ENCODE results near the gene CATSPERZ.

Gene CATSPERZ

DNA sequence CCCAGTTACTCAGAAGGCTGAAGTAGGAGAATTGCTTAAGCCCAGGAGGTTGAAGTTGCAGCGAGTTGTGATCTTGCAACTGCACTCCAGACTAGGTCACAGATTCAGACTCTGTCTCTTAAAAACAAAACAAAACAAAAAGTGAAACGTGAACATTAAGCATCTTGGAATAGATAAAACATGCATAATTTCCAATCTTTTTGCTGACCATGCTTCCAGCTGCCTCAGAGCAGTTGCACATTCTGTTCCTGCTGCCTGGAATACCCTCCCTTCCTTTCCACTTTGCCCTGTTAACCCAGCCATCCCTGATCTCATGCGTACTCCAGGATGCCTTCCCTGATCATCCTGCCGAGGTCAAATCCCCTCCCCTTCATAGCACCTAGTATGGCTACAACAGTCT is 39.1 kb downstream of the CATSPERZ start:
- in situ Hi-C loops (cut with MboI; ENCODE audit: low sequenced_read_pairs): no loop called here

DNA sequence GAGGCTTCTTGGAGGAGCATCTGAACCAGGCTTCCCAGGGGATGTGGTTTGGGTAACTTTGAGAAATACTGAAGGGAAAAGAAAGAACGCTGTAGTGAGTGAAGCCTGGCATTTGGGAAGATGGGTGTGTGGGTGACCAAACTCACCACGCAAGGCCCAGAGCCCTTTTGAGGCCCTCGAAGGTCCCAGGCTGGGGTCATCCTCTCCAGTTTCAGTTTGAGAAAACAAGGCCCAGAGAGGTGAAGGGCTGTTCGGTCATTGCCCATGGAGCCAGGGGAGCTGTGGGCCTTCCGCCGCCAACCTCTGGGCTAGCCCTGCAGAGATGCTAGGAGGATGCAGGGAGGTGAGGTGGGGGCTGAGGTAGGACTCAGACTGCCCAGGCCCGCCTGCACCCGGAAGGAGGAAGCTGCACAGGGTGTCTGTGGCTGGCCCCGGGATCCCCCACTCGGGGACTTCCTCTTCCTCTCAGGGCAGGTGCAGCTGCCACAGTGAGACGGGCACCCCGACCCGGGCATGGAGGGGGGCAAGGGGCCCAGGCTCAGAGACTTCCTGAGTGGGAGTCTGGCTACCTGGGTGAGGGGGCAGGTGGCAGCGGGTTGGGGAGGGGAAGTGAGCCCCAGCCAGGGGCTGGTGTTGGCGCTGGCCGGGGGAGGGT is 39.7 kb downstream of the CATSPERZ start, which contains the start of gene CCDC88B:
Gene CCDC88B, plus strand, starts transcription at position 451 of the 655 bp plus-strand sequence. Its CDS starts 63 bp downstream, at position 514.
- in situ Hi-C loops (cut with MboI; ENCODE audit: low sequenced_read_pairs): no loop called here

DNA sequence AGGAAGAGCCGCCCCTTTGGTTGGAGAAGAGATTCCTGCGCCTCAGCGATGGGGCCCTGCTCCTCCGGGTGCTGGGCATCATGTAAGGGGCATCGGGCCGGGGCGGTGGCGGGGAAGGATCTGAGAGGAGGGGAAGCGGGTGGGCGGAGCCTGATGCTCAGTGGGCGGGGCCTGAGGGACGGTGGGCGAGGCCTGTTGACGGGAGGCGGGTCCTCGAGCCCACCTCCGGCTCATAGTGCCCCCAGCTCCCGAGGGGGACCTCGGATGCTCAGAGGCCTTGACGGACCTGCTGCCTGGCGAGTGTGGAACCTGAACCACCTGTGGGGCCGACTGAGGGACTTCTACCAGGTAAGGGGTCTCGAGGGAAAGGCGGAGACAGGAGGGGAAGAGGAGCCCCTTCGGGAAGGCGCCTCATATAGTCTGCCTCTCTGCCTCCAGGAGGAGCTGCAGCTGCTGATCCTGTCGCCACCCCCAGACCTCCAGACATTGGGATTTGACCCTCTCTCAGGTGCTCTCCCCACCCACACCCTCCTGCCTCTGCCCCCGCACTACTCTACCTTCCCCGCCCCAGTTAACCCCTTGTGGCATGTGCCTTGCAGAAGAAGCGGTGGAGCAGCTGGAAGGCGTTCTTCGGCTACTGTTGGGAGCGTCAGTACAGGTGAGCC is 40.6 kb downstream of the CATSPERZ start:
- in situ Hi-C loops (cut with MboI; ENCODE audit: low sequenced_read_pairs): no loop called here

DNA sequence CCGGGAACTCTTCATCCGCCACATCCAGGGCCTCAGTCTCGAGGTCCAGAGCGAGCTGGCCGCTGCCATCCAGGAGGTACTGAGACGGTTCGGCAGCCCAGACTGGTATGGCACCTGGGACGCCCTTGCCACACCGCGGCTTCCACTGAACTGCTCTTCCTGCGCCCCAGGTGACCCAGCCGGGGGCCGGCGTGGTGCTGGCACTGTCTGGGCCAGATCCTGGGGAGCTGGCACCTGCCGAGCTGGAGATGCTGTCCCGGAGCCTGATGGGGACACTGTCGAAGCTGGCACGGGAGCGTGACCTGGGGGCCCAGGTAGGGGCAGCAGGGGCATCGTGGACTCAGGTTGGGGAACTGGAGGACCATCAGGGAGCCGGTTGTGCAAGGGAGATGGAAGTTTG is 41.3 kb downstream of the CATSPERZ start:
- in situ Hi-C loops (cut with MboI; ENCODE audit: low sequenced_read_pairs): no loop called here

DNA sequence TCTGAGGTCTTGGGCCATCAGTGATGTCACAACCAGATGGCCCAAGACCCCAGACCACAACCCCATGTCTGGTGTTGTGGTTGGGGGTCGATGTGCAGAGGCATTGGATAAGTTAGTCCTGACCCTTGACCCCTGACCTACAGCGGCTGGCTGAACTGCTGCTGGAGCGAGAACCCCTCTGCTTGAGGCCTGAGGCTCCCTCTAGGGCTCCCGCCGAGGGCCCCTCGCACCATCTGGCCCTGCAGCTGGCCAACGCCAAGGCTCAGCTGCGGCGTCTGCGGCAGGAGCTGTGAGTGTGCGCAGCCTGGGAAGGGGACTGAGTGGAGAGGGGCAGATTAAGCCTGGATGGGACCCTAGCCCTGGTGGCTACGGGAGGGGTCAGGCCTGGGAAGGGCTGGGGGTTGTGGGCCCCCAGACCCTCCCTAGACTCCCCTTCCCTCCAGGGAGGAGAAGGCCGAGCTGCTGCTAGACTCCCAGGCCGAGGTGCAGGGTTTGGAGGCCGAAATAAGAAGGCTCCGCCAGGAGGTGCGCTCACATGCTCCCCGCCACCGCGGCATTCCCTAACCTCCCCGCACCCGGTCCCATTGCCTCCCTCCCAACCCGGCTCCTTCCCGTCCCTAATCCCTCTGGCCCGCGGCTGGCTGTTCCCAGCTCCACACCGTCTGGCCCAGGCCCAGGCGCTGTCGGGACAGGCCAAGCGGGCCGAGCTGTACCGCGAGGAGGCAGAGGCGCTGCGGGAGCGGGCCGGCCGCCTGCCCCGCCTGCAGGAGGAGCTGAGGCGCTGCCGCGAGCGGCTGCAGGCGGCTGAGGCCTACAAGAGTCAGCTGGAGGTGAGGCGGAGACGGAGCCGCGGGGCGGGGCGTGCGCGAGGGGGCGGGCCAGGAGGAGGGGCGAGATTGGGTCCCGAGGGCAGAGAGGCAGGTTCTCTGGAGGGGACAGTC is 42.0 kb downstream of the CATSPERZ start:
- in situ Hi-C loops (cut with MboI; ENCODE audit: low sequenced_read_pairs): no loop called here

DNA sequence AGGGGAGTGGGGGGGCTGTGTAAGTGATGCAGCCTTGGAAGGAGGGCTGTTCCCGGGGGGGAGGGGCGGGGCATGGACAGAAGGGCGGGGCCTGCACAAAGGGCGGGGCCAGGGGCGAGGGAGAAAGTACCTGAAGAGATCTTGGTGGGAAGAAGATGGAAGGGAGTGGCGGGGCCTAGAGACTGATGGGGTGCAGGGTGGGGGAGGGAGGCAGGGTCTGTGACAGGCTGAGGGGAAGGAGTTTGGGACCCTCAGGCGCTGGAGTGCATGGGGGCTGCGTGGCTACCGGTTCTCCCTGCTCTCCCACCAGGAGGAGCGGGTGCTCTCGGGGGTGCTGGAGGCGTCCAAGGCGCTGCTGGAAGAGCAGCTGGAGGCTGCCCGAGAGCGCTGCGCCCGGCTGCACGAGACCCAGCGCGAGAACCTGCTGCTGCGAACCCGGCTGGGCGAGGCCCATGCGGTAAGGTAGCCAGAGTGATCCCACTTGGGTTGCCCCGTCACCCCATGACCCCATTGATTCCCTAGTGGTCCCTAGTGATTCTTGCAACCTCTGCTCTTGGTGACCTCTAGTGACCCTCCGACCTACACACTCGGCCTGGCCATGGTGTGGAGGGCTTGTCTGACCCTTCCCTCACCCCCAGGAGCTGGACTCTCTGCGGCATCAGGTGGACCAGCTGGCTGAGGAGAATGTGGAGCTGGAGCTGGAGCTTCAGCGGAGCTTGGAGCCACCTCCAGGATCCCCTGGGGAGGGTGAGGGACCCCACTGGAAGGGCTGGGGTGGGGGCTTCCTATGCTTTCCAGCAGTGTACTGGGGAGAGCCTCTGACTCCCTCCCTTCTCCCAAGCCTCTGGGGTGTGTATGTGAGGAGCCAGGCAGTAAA is 42.9 kb downstream of the CATSPERZ start:
- in situ Hi-C loops (cut with MboI; ENCODE audit: low sequenced_read_pairs): no loop called here

DNA sequence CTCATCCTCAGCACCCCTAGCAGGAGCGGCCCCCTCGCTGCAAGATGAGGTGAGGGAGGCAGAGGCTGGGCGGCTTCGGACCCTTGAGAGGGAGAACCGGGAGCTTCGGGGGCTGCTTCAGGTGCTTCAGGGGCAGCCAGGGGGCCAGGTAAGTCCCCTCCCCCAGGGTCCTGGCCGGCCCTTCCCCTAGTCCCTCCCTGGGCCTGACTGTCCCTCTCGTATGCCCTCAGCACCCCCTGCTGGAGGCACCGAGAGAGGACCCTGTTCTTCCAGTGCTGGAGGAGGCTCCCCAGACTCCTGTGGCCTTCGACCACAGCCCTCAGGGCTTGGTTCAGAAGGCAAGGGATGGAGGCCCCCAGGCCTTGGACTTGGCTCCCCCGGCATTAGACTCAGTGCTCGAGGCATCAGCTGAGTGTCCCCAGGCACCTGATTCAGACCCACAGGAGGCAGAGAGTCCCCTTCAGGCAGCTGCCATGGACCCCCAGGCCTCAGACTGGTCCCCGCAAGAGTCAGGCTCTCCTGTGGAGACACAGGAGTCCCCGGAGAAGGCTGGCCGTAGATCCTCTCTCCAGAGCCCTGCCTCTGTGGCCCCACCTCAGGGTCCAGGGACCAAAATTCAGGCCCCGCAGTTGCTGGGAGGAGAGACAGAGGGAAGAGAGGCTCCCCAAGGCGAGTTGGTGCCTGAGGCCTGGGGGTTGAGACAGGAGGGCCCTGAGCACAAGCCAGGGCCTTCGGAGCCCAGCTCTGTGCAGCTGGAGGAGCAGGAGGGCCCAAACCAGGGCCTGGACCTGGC is 43.8 kb downstream of the CATSPERZ start:
- in situ Hi-C loops (cut with MboI; ENCODE audit: low sequenced_read_pairs): no loop called here

DNA sequence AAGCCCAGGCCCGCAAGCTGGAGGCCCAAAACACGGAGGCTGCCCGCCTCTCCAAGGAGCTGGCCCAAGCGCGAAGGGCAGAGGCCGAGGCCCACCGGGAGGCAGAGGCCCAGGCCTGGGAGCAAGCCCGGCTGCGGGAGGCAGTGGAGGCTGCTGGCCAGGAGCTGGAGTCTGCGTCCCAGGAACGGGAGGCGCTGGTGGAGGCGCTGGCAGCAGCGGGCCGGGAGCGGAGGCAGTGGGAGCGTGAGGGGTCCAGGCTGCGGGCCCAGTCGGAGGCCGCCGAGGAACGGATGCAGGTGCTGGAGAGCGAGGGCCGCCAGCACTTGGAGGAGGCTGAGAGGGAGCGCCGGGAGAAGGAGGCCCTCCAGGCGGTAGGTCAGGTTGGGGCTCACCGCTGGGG is 44.6 kb downstream of the CATSPERZ start:
- in situ Hi-C loops (cut with MboI; ENCODE audit: low sequenced_read_pairs): no loop called here

DNA sequence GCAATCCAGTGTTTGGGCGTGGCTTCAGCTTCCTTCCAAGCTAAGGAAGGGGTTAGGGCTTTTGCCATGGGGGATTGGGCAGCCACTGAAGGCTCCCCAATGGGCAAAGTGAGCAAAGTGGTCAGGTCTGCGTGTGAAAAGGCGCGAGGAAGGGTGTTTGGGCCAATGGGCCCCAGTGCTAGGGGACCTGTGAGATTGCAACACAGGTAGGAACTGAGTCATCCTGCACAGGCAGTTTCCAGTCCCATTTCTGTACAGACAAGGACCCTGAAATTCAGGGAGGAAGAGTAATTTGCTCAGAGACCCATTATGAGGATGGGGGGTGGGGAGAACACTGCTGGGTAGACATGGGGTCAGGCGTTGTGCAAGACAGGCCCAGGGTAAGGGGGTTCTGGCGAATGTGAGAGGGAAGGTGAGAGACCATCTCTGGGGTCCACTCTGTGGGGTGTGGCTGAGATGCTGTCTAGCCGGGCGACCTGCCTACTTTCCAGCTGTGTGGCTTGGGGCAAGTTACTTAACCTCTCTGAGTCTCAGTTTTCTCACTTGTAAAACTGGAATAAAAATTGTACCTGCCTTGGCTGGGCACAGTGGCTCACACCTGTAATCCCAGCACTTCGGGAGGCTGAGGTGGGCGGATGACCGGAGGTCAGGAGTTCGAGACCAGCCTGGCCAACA is 47.2 kb downstream of the CATSPERZ start:
- in situ Hi-C loops (cut with MboI; ENCODE audit: low sequenced_read_pairs): no loop called here

DNA sequence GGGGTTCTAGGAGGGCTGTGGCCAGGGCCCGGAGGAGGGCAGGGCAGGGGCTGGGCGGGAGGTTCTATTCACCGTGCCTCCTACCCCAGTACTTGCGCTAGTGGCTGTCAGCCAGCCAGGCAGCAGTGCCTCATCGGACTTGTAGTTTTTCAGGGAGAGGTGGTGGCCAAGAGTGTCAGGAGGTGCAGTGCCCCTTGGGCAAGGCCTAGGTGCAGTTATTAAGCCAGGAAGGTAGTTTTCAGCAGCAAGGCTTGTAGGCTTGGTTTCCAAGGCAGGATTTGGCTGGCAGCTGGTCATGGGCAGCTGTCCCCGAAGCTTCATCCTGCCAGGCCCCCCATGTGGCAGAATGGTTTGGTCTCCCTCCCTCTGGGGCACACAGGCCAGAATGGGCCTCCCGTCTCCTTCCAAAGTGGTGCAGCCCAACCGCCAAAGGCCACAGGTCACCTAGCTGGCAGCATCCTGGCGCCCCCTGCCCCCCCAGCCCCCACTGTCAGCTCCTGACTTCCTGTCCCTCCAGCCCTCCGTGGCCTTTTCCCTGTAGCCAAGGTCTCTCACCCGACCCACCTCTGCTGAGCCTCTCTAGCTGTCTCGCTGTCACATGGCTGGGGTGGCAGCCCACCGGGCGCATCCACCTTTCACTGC is 48.3 kb downstream of the CATSPERZ start:
- in situ Hi-C loops (cut with MboI; ENCODE audit: low sequenced_read_pairs): no loop called here

DNA sequence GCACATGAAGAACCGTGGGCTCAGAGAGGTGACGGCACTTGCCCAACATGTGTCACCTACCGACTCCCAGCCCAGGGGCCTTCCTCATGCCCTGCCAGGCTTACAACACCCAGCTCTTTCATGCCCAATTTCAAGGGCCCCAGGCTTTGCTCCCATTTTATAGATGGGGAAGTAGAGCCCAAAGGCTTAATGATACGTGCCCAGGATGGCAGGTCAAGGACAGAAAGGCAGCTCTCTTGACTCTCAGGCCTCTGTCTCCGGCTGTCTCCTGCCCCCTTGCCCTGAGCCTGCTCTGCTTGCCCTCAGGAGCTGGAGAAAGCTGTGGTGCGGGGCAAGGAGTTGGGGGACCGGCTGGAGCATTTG is 48.8 kb downstream of the CATSPERZ start:
- in situ Hi-C loops (cut with MboI; ENCODE audit: low sequenced_read_pairs): no loop called here

DNA sequence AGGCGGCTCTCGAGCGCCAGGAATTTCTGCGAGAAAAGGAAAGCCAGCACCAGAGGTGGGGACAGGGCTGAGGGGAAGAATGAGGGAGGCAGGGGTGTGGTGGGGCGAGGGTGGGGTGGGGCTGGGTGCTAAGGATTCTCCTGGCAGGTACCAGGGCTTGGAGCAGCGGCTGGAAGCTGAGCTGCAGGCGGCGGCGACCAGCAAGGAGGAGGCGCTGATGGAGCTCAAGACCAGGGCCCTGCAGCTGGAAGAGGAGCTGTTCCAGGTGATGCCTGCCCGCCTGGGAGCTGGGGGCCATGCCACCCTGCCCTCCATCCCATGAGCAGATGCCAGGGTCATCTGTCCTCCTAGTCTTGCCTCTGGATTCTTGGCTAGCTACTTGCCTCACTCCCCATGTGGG is 49.2 kb downstream of the CATSPERZ start:
- in situ Hi-C loops (cut with MboI; ENCODE audit: low sequenced_read_pairs): no loop called here

DNA sequence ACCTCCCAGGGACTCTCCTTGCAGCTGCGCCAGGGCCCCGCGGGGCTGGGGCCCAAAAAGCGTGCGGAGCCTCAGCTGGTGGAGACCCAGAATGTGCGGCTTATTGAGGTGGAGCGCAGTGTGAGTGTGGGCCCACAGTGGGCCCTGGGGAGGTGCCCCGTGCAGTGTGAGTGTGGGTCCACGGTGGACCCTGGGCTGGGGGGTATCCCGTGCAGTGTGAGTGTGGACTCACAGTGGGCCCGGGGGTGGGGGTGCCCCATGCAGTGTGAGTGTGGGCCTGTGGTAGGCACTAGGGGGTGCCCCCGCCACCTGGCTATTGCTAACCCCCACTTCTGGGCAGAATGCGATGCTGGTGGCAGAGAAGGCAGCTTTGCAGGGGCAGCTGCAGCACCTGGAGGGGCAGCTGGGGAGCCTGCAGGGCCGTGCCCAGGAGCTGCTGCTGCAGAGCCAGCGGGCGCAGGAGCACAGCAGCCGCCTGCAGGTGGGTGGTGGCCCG is 51.0 kb downstream of the CATSPERZ start:
- in situ Hi-C loops (cut with MboI; ENCODE audit: low sequenced_read_pairs): no loop called here

DNA sequence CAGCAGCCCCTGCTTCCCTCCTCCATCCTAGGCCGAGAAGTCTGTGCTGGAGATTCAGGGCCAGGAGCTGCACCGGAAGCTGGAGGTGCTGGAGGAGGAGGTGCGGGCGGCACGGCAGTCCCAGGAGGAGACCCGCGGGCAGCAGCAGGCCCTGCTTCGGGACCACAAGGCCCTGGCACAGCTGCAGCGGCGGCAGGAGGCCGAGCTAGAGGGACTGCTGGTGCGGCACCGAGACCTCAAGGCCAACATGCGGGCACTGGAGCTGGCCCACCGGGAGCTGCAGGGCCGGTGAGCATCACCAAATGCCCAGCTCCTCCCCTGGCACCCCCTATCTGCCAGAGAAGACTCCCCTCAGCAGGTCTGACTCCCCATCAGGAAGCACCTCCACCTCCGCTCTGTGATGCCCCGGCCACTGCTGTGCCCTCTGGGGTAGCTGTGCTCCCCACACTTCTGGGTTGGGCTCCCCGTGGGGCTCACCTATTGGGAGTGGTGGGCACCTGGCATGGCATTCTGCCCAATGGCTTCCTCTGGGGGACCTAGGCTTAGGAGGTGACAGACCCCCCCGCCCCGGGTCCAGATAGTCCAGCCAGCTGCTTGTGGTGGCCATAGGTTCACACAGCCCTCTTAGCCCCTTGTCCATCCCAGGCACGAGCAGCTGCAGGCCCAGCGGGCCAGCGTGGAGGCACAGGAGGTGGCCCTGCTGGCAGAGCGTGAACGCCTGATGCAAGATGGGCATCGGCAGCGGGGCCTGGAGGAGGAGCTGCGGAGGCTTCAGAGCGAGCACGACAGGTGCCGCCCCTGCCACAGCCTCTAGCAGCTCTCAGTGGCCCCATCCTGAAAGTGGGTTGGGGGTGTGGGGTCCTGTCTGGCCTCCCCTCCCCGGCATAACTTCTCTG is 52.2 kb downstream of the CATSPERZ start:
- in situ Hi-C loops (cut with MboI; ENCODE audit: low sequenced_read_pairs): no loop called here

DNA sequence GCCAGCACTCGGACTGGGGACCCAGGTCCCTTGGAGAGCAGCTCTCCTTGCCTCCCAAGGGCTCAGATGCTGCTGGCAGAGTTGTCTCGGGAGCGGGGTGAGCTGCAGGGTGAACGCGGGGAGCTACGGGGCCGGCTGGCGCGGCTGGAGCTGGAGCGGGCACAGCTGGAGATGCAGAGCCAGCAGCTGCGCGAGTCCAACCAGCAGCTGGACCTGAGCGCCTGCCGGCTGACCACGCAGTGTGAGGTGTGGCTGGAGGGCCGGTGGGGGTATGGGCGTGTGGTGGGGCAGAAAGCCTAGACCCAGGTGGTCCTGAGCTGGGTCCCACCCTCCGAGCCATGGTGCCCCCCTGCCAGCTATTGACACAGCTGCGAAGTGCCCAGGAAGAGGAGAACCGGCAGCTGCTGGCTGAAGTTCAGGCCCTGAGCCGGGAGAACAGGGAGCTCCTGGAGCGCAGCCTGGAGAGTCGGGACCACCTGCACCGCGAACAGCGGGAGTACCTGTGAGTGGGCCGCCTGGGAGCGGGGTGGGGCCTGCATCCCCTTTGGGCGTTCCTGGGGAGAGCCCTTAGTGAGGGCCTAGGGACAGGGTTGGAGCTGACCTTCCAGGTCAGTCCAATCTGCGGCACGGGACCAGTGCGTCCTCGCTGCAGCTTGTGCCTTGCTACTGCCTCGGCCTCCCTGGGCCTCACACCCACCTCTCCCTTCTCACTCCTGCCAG is 53.0 kb downstream of the CATSPERZ start:
- in situ Hi-C loops (cut with MboI; ENCODE audit: low sequenced_read_pairs): no loop called here

DNA sequence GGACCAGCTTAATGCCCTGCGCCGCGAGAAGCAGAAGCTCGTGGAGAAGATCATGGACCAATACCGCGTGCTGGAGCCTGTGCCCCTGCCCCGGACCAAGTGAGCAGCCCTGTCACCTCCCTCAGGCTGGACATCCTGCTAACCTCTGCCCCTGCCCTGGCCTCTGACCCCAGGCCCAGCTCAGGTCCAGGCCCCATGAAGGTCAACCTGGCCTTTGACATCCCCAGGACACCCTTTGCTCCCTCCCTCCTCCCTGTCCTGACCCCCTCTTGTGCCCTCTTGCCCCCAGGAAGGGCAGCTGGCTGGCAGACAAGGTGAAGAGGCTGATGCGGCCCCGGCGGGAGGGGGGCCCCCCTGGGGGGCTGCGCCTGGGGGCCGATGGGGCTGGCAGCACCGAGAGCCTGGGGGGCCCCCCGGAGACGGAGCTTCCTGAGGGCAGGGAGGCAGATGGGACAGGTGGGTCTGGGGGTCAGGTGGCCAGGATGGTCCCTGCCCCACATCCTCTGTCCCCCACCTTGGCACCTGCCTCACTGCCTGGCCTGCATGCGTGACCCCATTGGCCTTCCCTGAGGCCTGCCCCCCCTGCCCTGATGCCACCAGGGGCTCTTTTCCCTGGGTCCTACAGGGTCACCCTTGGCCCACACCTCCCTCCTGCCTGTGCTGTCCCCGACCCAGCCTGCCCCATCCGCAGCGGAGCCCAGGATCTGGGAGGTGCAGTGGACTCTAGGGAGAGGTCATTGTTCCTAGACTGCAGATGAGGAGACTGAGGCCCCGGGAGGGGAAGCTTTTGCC is 53.8 kb downstream of the CATSPERZ start:
- in situ Hi-C loops (cut with MboI; ENCODE audit: low sequenced_read_pairs): no loop called here
